ENCODE results near the gene EIF2B5.
"Not testable (repeated sequence)": the region's sequence is repeated elsewhere in the genome, so short reads cannot be mapped to it uniquely, and the experiment has no call there.

Gene EIF2B5

DNA sequence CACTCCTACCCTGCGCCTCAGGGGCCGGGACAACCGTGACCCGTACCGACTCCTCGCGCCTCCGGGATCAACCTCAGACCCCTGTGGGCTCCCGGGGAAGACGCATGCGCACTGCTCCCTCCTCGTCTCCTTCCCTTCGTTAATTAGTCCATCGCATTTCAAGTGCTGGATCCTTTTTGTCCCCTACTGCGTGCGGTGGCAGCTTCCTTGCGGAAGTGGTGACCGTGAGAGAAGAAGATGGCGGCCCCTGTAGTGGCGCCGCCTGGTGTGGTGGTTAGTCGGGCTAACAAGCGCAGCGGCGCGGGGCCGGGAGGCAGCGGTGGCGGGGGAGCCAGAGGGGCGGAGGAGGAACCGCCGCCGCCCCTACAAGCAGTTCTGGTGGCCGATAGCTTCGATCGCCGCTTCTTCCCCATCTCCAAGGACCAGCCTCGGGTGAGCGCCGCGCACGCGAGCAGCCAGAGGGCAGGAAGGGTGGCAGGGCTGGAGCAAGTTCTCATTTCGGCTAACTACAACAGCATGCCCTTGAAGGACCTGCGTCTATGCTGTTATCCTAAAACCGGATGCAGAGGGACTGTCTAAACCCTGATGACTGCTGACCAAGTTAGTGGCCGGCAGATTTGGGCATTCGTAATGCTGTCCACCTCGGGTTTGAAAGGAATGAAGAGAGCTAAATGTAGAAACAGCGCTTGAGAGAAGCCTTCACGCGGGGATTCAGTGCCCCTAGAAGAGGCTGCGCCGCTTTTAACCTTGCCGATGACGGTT lies at the start of gene EIF2B5:
Gene EIF2B5 (plus strand): TSS at position 210 of the 762 bp plus-strand sequence. CDS start 28 bp downstream, at position 238.
- DNase-seq (ENCODE audit: low read depth): peak; percentile 90

- DNase-seq (ENCODE audit: low read depth): no peak
Measured at GRCh38 chr3:184085389-184085852, 49.7 kb upstream of the EIF2B5 start.

- no peak for DNase-seq (ENCODE audit: low read depth)
Measured at GRCh38 chr3:184092199-184092598, 43.0 kb upstream of the EIF2B5 start.

GRCh38 chr3:184096811-184097383 lies 38.3 kb upstream of the EIF2B5 start, which contains the start of gene HTR3E:
Gene HTR3E (plus strand): TSS chr3:184097064. CDS start chr3:184097530, 466 bp downstream.
- DNase-seq (ENCODE audit: low read depth): peak; percentile 57

- DNase-seq (ENCODE audit: low read depth): no peak
Measured at GRCh38 chr3:184097556-184097955, 37.6 kb upstream of the EIF2B5 start.

GRCh38 chr3:184099806-184100686 lies 35.1 kb upstream of the EIF2B5 start:
- no peak for DNase-seq (ENCODE audit: low read depth)

GRCh38 chr3:184110316-184110725 lies 24.8 kb upstream of the EIF2B5 start:
- peak; percentile 12 for DNase-seq (ENCODE audit: low read depth)

GRCh38 chr3:184116017-184116416 lies 19.1 kb upstream of the EIF2B5 start:
- no peak for DNase-seq (ENCODE audit: low read depth)

DNA sequence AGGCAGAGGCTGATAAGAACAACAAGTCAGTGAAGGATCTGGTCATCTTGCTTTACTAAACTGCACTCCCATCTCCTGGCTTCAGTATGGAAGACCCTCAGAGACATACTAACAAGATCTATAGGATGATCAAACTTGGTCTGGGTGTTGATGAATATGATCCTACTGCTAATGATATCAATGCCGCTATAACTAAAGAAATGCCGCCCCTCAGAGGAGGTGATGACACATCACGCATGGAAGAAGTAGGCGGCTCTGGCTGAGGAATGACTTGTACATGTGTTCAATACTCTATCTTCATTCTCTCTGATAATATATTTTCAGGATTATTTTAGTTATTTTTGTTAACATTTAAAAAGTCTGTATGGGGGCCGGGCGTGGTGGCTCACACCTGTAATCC lies 17.5 kb upstream of the EIF2B5 start:
- DNase-seq (ENCODE audit: low read depth): no peak

DNA sequence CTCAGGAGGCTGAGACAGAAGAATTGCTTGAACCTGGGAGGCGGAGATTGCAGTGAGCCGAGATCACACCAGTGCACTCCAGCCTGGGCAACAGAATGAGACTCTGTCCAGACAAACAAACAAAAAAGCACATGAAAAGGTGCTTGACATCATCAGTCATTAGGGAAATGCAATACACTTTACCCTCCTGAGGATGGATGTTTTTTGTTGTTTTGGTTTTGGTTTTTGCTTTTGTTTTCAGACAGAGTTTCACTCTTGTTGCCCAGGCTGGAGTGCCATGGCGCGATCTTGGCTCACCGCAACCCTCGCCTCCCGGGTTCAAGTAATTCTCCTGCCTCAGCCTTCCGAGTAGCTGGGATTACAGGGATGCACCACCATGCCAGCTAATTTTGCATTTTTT lies 14.1 kb upstream of the EIF2B5 start:
- not testable (repeated sequence) for DNase-seq (ENCODE audit: low read depth)

GRCh38 chr3:184126006-184126405 lies 9.2 kb upstream of the EIF2B5 start:
- DNase-seq (ENCODE audit: low read depth): no peak

- DNase-seq (ENCODE audit: low read depth): peak; percentile 20
Measured at GRCh38 chr3:184129012-184129411, 6.1 kb upstream of the EIF2B5 start.

DNA sequence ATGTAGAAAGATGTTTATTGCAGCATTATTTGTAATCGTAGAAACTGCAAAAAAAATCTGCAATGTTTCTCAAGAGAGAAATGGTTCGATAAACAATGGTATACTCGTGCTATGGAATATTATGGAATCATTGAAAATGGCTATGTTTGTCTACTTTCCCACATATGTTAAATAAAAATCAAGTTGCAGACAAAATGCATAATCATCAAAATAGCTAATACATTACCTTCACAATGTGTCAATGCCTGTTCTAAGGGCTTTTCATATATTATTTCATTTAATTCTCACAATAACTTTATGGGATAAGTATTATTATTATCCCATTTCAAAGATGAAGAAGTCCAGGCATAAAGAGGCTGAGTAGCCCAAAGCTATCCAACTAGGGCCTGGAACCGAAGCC lies 2.2 kb upstream of the EIF2B5 start:
- DNase-seq (ENCODE audit: low read depth): no peak

- peak; percentile 64 for DNase-seq (ENCODE audit: low read depth)
Measured at GRCh38 chr3:184133840-184134745, 1.1 kb upstream of the EIF2B5 start.

GRCh38 chr3:184134746-184135148 lies 411 bp upstream of the EIF2B5 start:
- DNase-seq (ENCODE audit: low read depth): no peak

DNA sequence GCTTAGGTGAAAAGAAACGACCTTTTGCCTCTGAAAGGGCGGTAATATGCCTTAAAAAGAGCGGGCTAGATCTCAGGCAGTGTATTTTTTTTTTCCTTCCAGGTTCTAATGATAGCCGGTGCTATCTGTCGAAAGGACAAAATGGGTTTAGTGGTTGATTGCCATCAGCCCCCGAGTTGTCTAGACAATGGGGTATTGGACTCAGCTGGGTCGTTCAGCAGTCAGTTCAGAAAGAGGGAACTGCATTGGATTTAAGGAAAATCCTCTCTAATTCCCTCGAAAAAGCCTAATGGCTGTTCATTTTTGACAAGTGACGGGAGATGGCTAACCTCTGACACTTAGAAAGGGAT lies 728 bp downstream of the EIF2B5 start:
- DNase-seq (ENCODE audit: low read depth): no peak

- DNase-seq (ENCODE audit: low read depth): no peak
Measured at GRCh38 chr3:184140436-184140835, 5.3 kb downstream of the EIF2B5 start.

DNA sequence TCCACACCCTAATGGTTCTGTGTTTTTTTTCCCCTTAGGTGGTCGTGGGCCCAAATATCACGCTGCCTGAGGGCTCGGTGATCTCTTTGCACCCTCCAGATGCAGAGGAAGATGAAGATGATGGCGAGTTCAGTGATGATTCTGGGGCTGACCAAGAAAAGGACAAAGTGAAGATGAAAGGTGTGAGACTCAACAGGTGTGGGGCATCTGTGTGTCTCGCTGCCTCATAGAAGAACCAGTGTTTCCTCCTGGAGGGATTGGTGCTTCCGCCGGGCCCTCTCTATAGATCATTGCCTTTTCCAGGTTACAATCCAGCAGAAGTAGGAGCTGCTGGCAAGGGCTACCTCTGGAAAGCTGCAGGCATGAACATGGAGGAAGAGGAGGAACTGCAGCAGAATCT lies 7.0 kb downstream of the EIF2B5 start:
- no peak for DNase-seq (ENCODE audit: low read depth)

DNA sequence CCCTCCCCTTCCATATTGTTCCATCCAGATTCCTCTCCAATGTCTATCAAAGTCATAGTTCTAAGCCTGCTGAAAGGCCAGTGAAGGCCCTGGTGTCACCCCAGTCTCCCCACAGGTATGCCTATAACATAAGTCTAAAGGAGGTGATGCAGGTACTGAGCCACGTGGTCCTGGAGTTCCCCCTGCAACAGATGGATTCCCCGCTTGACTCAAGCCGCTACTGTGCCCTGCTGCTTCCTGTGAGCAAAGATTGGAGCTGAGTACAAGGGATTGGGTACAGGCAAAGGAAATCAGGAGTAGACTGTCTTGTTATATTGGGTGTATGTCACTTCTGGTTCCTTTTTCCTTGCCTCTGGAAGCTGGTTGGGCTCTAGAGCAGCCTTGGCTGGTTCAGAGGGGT lies 8.2 kb downstream of the EIF2B5 start:
- DNase-seq (ENCODE audit: low read depth): no peak

- no peak for DNase-seq (ENCODE audit: low read depth)
Measured at GRCh38 chr3:184144505-184144904, 9.3 kb downstream of the EIF2B5 start.

- no peak for DNase-seq (ENCODE audit: low read depth)
Measured at GRCh38 chr3:184145111-184145524, 10.0 kb downstream of the EIF2B5 start.

All from stromal cell of bone marrow (primary cell).